A673 (cell line): ENCODE measurements around the gene NPIPA8.
"Not testable (repeated sequence)": the region's sequence is repeated elsewhere in the genome, so short reads cannot be mapped to it uniquely, and the experiment has no call there.

Experiments
- EZH2 ChIP-seq: fragments of 200-600 bp; sonication (generic); IDR thresholded peaks from 2 replicates; pipeline ENCODE4 v1.6.1; 2017; ENCODE audit warnings: borderline replicate concordance, low read depth, mild to moderate bottlenecking, mixed read lengths, antibody characterized with exemption, low read length; ENCODE audit not compliant: poor library complexity, severe bottlenecking
- TF ChIP-seq, protein P1 (sequence below): fragments of 300-800, 200-600 bp; sonication (generic); conservative IDR thresholded peaks from 2 replicates; pipeline ENCODE4 v1.5.1; 2017; ENCODE audit warnings: low read depth, mild to moderate bottlenecking, antibody characterized with exemption, low read length, moderate library complexity, mixed read lengths

DNA sequence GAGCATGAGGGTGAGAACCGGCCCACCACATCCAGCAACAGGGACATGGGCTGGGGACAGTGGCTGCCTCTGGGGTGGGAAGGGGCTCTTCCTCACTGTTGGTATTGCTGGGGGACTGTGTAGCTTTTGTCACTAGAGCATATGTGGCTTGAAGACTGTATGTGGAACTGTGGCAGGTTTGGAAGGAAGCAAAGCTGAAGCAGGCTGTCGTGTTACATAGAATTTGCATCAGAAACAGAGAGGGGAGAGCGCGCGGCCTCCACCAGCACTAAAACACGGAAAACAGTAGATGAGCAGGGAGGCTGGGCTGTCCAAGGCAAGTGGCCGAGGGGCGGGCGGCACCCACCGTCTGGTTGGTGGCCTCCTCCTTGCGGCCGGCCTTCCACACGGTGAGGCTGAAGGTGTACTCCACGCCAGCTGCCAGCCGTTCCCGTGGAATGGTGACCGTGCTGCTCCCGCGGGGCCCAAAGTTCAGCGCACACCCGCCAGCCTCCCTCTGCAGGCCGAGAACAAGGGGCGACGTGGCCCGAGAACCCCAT lies 47.6 kb upstream of the NPIPA8 start:
- TF ChIP-seq, protein P1, sequence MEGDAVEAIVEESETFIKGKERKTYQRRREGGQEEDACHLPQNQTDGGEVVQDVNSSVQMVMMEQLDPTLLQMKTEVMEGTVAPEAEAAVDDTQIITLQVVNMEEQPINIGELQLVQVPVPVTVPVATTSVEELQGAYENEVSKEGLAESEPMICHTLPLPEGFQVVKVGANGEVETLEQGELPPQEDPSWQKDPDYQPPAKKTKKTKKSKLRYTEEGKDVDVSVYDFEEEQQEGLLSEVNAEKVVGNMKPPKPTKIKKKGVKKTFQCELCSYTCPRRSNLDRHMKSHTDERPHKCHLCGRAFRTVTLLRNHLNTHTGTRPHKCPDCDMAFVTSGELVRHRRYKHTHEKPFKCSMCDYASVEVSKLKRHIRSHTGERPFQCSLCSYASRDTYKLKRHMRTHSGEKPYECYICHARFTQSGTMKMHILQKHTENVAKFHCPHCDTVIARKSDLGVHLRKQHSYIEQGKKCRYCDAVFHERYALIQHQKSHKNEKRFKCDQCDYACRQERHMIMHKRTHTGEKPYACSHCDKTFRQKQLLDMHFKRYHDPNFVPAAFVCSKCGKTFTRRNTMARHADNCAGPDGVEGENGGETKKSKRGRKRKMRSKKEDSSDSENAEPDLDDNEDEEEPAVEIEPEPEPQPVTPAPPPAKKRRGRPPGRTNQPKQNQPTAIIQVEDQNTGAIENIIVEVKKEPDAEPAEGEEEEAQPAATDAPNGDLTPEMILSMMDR: not testable (repeated sequence)
- TF ChIP-seq EZH2: not testable (repeated sequence)
